UCSD-AML1 (cell line): ENCODE data around the gene UBE2H.
A peak's percentile ranks its signal among the peaks of the same experiment; 100 is the strongest.
"Not testable (repeated sequence)": the region's sequence is repeated elsewhere in the genome, so short reads cannot be mapped to it uniquely, and the experiment has no call there.

Experiments used
- DNase-seq: peaks from one replicate; lab custom pipeline; 2025; ENCODE audit not compliant: unreplicated experiment; lab: John Stamatoyannopoulos, UW

Gene UBE2H

DNA sequence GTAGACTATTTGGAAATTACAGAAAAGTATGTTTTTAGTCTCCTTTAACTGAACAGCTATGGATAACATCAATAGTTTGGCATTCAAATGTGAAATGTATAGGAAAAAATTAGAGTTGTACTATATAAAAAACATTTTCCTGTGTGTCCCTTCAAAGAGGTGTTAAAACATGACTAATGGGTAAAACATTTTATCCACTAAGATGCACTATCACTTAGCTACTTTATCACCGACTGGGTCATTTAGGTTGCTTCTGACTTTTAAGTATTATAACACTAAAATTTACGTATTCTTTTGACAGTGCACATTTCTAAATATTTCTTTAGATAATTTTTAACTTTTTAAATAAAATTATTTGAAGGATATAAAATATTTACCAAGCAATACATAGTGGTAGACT is 77.6 kb downstream of the UBE2H start:
- no peak for DNase-seq

DNA sequence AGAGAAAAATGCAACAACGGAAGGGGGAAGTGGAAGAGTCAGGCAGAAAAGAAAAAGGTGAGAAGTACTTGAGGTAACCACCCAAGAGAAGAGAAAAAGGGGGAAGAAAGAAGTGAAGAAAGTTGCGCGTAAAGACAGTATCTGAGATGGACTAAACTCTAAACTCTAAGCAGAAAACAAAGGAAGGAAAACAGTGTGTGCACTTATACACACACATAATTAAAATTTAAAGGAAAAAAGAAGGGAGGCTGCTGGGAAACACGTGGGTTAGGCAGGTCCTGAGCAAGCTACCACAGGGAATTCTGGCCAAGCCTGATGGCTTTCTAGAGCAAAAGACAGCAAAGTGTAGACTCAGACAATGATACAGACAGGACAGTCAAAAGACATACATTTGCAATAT is 78.0 kb downstream of the UBE2H start:
- DNase-seq = no peak

DNA sequence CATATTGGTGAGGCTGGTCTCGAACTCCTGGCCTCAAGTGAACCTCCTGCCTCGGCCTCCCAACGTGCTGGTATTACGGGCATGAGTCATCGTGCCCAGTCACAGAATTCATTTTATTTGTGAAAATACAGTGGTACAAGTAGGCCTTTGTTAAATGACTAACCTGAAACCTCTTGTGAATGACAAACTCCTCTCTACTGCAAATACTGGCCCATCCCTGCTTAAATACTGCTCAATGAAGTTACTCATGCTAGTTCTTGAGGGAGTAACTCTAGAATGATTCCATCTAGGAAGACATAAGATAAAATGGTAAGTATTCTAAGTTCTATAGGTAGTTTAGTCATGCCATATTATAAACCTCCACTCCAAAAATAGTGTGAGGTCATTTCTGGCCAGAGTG is 80.7 kb downstream of the UBE2H start:
- no peak for DNase-seq

DNA sequence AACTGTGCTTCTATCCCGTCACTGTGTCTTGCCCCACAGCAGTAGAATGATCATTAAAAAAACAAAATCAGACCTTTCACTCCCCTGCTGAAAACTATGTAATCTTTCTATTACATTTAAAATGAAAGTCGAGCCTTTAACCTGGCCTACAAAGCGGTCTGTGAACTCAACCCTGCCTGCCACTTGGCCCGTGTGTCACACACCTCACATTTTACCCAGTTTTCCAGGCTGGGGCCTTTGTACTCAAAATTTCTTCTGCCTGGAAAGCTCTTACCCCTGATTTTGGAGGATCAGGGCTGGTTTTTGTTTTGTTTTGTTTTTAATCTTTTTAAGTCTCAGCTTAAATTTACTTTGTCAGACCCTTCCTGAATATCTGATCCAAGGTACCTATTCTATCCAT is 82.1 kb downstream of the UBE2H start:
- DNase-seq = no peak

DNA sequence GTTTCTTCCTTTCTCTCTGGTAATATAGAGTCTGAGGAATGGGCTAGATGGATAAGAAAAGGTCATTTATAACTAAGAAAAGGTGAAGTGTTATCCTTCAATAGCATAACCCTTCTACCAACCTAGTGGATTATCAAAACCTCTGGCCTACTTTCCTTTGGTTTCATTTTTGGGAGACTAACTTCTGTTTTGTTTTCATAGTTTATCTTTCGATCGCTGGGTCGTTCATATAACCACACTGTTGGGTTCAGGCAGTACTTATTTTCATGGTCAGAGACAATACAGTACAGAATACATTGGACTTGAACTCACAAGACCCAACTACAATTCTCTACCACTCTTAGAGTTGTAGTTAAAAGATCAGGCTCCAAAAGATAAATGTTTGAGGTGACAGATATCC is 86.5 kb downstream of the UBE2H start:
- no peak for DNase-seq

DNA sequence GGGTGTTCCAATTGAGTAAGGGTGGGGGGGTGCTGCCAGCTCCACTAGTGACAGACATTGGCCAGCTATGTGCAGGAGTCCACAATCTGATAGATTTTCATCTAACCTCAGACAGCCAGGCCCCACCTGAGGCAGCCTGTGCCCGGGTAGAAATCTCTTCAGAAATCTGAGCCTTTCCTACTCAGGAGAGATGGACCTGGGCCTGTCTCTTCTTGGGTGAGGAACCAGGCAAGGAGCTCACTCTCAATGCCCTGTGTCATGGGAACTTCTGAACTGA is 86.9 kb downstream of the UBE2H start:
- no peak for DNase-seq

DNA sequence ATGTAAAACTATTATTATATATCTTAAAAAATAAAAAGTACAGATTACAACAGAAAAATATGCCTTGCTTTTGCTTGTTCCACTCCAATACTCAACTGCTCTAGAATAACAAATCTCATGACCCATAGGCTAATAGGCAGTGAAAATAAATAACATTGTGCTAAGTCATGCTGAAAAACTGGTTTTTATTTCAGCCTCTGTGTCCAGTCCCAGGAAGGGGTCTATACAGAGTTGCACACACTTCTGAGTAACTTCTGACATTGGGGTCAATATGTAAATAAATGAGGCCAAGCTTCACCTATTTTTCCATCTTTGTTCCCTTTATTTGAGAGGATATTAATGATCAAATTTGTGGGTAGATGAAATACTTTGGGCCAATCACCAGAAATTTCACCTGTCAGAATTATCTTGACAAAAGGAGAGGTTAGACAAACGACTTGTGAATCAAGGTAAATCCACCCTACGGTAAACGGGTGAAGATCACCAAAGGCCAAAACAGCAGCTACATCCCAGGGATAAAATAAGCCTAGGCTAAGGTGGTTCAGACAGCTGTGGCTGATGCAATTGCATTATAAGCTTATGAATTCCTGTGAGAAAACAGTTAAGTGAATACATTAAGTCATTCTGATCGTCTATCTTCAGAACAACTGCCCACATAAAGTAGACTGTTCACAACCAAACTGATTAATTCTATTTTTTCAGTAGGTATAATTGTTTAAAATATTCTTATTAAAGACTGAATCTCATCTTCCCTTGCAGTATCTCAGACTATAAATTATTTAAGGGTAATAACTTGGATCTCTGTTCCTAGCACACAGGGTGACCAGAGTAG is 87.5 kb downstream of the UBE2H start:
- no peak for DNase-seq

DNA sequence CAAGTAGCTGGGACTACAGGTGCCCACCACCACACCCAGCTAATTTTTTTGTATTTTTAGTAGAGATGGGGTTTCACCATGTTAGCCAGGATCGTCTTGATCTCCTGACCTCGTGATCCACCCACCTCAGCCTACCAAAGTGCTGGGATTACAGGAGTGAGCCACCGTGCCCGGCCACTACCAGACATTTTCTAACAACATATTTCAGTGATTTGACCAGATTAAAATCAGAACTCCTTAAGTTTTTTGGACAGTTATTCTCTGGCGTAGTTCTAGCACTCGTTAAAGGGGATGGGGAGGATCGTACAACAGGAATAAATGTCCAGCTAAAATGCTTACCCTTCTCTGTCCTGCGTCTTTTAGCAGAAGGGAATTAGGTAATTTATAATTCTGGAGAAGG is 88.1 kb downstream of the UBE2H start:
- not testable (repeated sequence) for DNase-seq

DNA sequence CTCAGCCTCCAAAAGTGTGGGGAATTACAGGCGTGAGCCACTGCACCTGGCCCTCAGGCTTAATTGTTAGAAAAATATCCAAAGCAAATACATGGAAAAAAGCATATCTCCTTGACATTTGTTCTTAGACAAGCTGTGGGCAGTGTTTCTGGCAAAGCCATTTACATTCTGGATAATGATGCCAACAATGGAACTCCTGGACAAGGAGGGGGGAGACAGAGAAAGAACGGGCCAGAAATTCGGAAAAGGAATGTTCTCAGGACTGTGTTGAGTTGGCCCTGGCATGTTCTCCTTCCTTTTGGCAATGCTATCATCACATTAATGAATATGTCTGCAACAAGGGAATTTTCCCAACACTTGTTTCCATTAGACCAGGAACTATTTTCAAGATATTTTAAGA is 88.7 kb downstream of the UBE2H start:
- DNase-seq = no peak

DNA sequence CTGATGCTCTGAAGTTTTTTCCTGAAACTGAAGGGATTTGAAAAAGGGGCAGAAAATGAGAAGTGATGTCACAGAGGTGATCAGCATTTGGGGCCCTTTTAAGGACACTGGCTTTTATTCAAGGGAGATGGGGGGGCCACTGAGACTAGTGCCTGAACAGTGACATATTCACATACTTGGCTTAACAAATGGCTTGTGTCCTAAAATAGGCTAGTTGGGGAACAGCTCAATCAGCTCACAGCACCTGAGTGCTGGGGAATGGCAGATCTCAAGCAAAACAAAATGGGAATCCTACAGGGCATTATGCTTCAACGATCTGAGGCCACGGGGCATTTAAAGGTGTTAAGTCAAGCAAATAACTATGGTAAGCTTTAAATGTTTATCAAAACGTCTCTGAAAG is 90.1 kb downstream of the UBE2H start:
- DNase-seq = no peak

DNA sequence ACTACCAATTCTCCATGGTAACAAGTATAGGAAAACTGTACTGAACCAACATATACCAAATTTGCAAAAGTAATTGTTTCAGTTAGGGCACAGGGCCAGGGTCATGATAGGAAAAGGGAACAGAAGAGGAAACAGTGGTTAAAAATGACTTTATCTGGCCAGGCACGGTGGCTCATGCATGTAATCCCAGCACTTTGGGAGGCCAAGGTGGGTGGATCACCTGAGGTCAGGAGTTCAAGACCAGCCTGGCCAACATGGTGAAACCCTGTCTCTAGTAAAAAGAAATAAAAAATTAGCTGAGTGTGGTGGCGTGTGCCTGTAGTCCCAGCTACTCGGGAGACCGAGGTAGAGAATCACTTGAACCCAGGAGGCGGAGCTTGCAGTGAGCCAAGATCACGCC is 92.0 kb downstream of the UBE2H start:
- not testable (repeated sequence) for DNase-seq

DNA sequence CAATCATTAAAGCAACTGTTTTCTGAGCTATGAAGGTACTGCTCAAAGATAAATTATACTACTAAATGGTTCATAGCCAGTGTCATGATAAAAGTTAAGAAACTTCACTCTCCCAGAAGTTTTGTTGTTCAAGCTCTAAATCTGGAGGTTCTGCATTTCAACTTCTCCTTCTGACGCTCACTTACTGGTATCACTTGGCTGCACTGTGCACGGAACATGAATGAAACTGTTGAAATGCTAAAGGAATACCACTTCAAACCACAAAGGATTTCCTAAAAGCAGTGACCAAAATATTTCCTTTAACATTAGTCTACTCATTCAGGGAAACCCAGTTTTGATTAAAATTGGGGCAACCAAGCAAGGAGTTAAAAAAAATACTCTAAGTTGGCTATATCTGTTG is 93.6 kb downstream of the UBE2H start:
- DNase-seq = peak; percentile 8

DNA sequence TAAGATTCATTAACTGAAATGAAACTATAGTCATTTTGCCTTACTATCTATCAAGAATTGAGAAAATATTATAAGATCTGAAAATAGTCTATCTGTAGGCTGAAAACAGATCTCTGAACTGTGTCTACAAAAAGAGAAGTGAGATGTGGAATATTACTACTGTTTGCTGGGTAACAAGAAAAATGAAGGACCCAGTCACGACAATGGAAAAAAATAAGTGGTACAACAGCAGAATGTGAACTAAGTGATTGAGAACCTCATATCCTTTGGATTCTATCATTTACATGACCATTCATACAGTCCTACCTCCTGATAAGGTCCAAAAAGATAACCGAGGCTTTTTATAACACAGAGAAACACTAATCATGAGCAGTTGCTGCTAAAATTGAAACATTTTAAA is 94.3 kb downstream of the UBE2H start:
- no peak for DNase-seq

DNA sequence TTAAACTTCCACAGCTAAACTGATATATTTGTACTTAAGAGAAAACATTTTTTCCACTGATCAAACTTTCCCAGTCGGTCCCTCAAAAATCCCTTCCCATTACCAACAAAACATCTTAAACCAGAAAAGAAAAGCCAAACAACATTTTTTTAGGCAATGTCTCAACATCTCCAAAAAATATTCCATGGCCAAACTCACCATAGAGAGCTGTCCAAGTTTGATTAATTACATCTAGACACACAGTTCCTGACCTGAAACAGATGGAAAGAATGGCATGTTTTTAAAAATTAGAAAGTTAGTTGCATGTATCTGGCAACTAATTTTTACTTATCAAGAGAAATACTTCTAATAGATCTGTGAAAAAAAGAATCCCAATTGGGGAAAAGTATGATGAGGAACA is 95.4 kb downstream of the UBE2H start:
- DNase-seq = no peak

DNA sequence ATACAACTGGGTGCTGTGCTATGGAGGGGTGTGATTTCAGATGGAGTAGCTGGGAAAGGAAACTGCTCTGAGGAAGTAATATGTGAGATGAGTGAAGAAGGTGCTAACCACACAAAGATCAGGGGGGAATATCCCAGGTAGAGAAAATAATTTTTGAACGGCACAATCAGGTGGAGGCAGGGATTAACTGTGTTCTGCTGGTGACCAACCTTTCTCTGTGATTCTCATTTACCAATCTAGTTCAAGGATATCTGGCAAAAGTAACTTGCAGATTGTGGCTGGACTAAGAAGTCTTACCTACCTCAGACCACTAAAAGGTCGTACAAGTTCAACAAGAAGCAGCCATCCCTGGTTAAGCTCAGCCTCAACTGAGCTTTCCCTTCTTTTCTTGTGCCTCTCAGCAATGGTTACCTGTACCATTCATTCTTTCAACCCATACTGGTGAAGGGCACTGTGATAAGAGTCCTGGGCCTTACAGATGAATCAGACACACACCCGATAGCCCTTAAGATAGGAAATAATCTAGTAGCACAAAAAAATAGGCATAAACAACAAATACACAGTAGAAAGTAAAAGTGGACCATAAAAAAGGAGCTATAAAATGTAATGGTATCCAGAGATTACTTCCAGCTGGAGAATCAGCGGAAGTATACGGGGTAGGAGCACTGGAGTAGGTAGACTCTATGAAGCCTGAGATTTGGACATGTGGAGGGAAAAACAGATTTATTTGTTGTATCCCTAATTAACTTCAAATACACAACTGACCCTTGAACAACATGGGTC is 96.6 kb downstream of the UBE2H start:
- DNase-seq = no peak

DNA sequence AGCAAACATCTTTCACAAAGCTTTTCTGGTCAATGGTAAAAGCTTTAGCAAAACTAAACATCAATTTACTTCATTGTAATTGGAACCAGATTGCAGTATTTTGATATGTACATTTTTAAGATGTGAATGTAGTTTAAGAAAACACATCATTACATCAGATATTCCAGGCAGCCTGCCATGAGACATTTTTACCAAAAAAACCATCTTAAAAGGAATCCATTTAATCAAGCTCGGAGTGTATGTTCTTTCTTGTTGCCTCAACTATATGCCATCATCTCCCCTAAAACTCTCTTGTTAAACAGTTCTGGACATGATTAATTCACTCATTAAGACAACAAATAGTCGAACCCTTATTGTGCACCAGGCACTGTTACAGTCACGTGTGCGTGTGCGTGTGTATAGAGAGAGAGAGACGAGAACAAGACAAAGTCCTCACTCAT is 97.5 kb downstream of the UBE2H start:
- DNase-seq = no peak

DNA sequence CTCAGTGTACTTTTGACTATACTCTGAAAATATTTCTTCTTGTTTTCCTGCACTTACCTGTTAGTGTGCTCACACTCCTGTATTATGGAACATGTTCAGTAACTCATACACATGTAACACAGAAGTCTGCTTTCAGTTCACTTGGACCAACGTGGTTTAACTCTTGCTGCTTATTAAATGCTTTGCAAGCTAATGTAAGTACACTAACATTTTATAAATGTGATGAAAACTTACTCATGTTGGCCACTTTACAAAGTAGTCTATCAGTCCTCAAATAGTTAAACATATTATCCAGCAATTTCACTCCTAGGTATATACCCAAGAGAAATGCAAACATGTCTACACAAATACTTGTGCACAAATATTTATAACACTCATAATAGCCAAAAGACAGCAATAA is 98.4 kb downstream of the UBE2H start:
- no peak for DNase-seq

DNA sequence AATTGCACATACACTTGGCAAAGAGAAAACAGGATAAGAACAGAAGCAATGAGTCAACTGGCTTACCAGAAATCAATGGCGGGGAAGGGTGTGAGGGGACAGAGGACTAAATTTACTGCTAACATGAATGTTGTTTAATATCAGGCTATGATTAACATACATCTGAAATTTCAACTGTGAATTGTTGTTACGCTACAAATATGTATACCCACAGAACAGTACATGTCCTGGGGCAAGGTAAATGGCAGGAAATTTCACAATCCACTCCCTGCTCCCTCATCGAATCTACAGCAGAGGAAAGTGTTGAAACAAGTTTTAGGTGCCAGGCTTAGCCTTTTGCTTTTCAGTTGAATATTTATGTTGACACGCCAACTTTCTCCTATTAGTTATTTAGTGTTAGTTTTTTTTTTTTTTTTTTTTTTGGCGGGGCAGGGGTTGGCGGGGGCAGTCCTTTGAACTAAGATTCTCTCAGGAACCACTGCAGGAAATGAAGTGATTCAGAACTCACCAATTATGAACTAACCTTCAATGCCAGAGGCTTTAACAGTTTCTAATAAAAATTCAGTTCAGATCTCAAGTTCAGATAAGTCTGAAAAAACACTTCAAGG is 99.0 kb downstream of the UBE2H start:
- DNase-seq = no peak

DNA sequence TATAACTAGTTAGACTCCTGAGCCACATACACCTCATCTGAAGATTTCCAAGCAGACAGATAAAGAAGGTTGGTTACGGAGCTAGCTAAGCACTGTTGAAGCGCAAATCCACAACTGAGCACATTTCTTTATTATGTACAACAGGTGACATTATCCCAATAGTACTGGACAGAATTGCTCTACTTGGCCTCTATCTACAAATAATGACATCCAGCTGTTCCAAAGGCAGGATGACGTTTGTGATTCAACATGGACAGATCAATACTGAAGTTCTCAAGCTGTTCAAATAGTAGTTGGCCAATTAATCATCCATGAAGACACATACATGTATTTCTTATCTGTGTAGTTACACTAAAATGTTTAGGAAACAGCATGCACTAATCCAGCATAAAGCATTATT is 101.0 kb downstream of the UBE2H start:
- no peak for DNase-seq

DNA sequence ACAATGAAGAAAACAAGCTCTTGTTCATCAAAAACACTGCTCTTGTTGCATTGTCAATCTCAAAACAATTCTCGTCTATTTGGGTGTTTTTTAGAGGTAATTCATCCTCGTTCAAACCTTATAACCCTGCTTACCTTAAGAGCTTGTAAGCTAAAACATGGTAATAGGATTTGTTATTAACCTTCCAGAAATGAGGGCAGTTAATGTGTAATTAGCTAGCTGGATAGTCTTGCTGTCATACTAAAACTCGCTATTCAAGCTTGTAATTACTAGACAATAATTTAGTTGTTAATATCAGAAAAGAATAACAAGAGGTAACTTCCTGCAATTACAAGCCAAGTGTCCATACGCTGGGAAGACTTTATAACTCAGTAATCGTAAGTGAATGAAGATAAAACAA is 101.6 kb downstream of the UBE2H start:
- no peak for DNase-seq

DNA sequence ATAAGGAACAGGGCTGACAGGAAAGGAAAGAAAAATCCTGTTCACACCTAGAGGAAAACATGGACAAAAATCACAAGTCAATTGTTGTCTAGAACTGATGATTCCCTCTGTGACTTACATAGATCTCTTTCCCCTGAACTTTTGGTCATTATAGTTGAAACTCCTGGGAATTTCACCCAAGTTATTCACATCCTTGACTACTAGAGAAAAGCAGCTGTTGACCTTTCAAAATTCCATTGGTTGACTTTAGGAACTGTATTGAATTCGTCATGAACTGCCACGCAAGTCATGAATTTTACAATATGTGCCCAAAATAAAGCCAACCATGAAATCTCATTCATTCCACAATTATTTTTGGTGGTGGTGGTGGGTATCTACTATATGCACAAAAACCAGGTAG is 104.3 kb downstream of the UBE2H start:
- no peak for DNase-seq

DNA sequence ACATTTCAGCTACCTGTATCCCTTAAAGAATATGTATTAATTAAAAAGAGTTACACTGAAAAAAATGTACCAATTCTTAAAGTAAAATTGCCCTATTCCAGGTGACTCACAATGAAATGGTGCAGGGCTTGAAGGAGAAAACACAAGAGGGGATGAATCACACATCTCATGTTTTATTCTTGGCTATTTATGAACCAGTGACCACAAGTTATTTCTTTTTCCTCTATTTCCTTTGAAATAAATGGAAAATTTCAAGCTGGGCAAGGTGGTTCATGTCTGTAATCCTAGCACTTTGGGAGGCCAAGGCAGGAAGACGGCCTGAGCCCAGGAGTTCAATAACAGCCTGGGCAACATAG is 106.8 kb downstream of the UBE2H start:
- no peak for DNase-seq
